GM23248 (cell line): ENCODE data around the gene CCDC149. TPM values are rescaled to one million over a fixed set of nuclear protein-coding genes. Genes with fewer than 3 reads are reported as not detected.

Experiments
- DNase-seq: peaks from one replicate; pipeline ENCODE4 v3.0.0-alpha.2; 2015
- H2AFZ ChIP-seq: fragments of 200-600 bp; sonication (generic); 2 replicates; pipeline ENCODE4 v1.6.1; 2016; ENCODE audit warnings: antibody characterized with exemption
- H3F3A ChIP-seq: fragments of 200-600 bp; sonication (generic); 2 replicates; pipeline ENCODE4 v1.6.1; 2016; ENCODE audit warnings: mild to moderate bottlenecking, antibody characterized with exemption, mixed run types; ENCODE audit not compliant: insufficient read depth
- H3K27ac ChIP-seq: fragments of 200-600 bp; sonication (generic); 2 replicates; pipeline ENCODE4 v1.5.1; 2016; ENCODE audit warnings: mild to moderate bottlenecking
- H3K27me3 ChIP-seq: fragments of 200-600 bp; sonication (generic); replicated peaks from 2 replicates; pipeline ENCODE4 v1.6.1; 2016; ENCODE audit warnings: mild to moderate bottlenecking; ENCODE audit not compliant: insufficient read depth
- H3K36me3 ChIP-seq: fragments of 200-600 bp; sonication (generic); 2 replicates; pipeline ENCODE4 v1.6.1; 2016; ENCODE audit warnings: low read depth, mild to moderate bottlenecking
- H3K4me1 ChIP-seq: fragments of 200-600 bp; sonication (generic); 2 replicates; pipeline ENCODE4 v1.6.1; 2016; ENCODE audit warnings: mild to moderate bottlenecking; ENCODE audit not compliant: insufficient read depth
- H3K4me2 ChIP-seq: fragments of 200-600 bp; sonication (generic); one replicate; pipeline ENCODE4 v1.6.1; 2016; ENCODE audit warnings: mild to moderate bottlenecking; ENCODE audit not compliant: unreplicated experiment
- H3K4me3 ChIP-seq: fragments of 200-600 bp; sonication (generic); 2 replicates; pipeline ENCODE4 v1.5.1; 2016; ENCODE audit warnings: mild to moderate bottlenecking
- H3K79me2 ChIP-seq: fragments of 200-600 bp; sonication (generic); 2 replicates; pipeline ENCODE4 v1.6.1; 2016; ENCODE audit warnings: mild to moderate bottlenecking; ENCODE audit not compliant: insufficient read depth
- H3K9ac ChIP-seq: fragments of 200-600 bp; sonication (generic); 2 replicates; pipeline ENCODE4 v1.6.1; 2016; ENCODE audit warnings: mild to moderate bottlenecking
- H3K9me2 ChIP-seq: fragments of 200-600 bp; sonication (generic); 2 replicates; pipeline ENCODE4 v1.6.1; 2016; ENCODE audit warnings: mixed run types, mild to moderate bottlenecking, moderate library complexity; ENCODE audit not compliant: insufficient read depth
- H3K9me3 ChIP-seq: fragments of 200-600 bp; sonication (generic); one replicate; pipeline ENCODE4 v1.6.1; 2017; ENCODE audit warnings: low read depth
- H4K20me1 ChIP-seq: fragments of 200-600 bp; sonication (generic); 2 replicates; pipeline ENCODE4 v1.6.0; 2016; ENCODE audit not compliant: insufficient read depth
- EZH2 ChIP-seq: fragments of 200-600 bp; sonication (generic); IDR thresholded peaks from 2 replicates; pipeline ENCODE4 v1.6.1; 2018; ENCODE audit warnings: antibody characterized with exemption, mild to moderate bottlenecking; ENCODE audit not compliant: insufficient read depth, poor library complexity, severe bottlenecking
- EZH2phosphoT487 ChIP-seq: fragments of 200-600 bp; sonication (generic); IDR thresholded peaks from 2 replicates; pipeline ENCODE4 v1.6.1; 2018; ENCODE audit warnings: antibody characterized with exemption, moderate library complexity, mild to moderate bottlenecking, low read depth; ENCODE audit not compliant: insufficient read depth
- WGBS, 2 experiments: methylation state at CpG; one replicate each; pipeline ENCODE4 v1.1.6; 2015 to 2017; ENCODE audit warnings: low lambda C conversion rate in 2 of 2, low coverage in 1 of 2; ENCODE audit errors: missing lambda C conversion rate in 2 of 2; 5-methylcytosine and 5-hydroxymethylcytosine counted together
- in situ Hi-C: fragments of 300-500 bp; cut with MboI; formaldehyde crosslinking; loops from 2 replicates; pipeline ENCODE4 v1.15.0; 2020
- polyA plus RNA-seq: library from polyadenylated mRNA; unstranded; fragments of >200 nt; fragmentation: Nextera tagmentation; extraction: Ambion mirVana; gene quantifications from 2 replicates; pipeline ENCODE4 v1.2.1, GENCODE V29; 2016
- total RNA-seq: library from RNA; depleted of rRNA; stranded (reverse); fragments of >200 nt; shearing (Covaris generic); gene quantifications from 2 replicates; pipeline ENCODE4 v1.2.3, GENCODE V29; 2014

Gene CCDC149
- total and polyA plus RNA-seq, 2 experiments from 2014 or later = 6.1 to 9.7 TPM

DNA sequence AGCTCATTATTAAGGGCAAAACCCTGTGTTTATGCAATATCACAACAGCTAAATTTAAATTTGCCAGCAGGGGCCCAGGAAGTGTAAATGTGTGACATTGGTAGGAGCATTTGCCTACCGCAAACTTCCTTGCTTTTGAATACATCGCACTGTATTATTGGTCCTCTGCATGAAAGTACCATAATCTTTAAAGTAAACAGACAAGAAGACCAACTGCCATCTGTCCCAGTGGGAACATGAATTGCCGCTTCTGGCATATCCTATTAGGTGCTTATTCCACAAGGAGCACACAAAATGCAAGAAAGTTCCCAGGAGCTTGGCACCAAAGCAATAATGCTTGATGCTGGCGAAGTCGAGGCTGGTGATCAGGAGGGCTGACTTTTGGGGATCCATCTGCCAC, 66.1 kb downstream of the CCDC149 start:
- Histone ChIP-seq H3K27ac (no peak overlapping the region), H3K9me2 (no peaks in the 10 kb centered on the region), H3K4me3 (no peak overlapping the region), H3K36me3 (no peaks in the 10 kb centered on the region), H3K9me3 (no peaks in the 10 kb centered on the region), H3F3A (peaks cover 17% of the 10 kb centered on the region), H3K79me2 (no peaks in the 10 kb centered on the region), H3K9ac (no peak overlapping the region), H3K4me2 (no peak overlapping the region), H2AFZ (no peak overlapping the region), H4K20me1 (no peaks in the 10 kb centered on the region), H3K27me3 (no peaks in the 10 kb centered on the region), H3K4me1 (peaks cover 20% of the 10 kb centered on the region)
- in situ Hi-C loops = no loop called here
- 94 to 98% methylated on average over 5 of the region's 5 CpGs for WGBS, 2 experiments
- DNase-seq = no peak
- no peak for TF ChIP-seq EZH2phosphoT487
- no peak for TF ChIP-seq EZH2

DNA sequence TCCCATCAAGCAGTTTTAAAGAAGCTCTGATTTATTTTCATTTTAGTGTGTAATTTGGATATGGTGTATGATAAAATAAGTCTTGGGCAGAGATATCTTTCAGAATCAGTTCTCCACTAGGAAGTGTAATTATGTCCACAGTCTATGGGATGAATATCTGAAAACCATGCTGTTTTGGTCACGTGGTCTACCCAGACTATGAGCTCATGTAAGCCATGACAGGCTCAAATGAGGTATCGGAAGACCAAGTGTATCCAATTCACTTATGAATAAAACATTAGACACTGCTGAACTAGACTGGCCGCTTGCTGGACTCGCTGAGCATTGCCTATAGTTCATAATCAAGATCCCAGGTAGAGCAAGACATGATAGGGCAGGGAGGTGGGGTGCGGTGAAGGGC, 66.9 kb downstream of the CCDC149 start:
- H3K27ac ChIP-seq = no peak overlapping the region
- H3K4me1 ChIP-seq = peaks cover 12% of the 10 kb centered on the region
- no peaks in the 10 kb centered on the region for H3K36me3 ChIP-seq
- no peak overlapping the region for H3K4me3 ChIP-seq
- H3K9ac ChIP-seq = no peak overlapping the region
- no peak overlapping the region for H2AFZ ChIP-seq
- TF ChIP-seq EZH2 = no peak
- TF ChIP-seq EZH2phosphoT487 = no peak
- no peaks in the 10 kb centered on the region for H3K27me3 ChIP-seq
- in situ Hi-C loops = no loop called here
- H4K20me1 ChIP-seq = no peaks in the 10 kb centered on the region
- no peaks in the 10 kb centered on the region for H3K9me2 ChIP-seq
- H3K9me3 ChIP-seq = no peaks in the 10 kb centered on the region
- H3K79me2 ChIP-seq = no peaks in the 10 kb centered on the region
- H3K4me2 ChIP-seq = no peak overlapping the region
- no peak for DNase-seq
- H3F3A ChIP-seq = peaks cover 9% of the 10 kb centered on the region; the same call in 1 of the 2 replicates
- WGBS, 2 experiments = 97 to 98% methylated on average over 5 of the region's 5 CpGs

DNA sequence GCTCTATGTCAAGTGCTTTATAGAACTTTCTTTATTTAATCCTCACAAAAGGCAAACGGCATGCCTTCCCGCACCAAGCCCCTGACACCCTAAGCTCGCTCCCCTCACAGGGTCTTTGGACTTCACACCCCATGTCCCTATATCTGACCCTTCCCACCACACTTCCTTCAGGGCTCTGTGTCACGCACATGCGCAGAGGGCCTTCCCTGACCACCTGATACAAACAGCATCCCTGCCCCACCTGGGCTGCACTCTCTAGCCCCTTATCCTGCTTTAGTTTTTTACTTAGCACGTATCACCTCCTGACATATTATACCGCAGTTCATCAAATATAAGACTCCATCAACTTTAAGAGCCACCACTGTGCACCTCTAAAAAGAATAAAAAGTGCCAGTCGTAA, 67.7 kb downstream of the CCDC149 start:
- H3K4me2 ChIP-seq = no peak overlapping the region
- H2AFZ ChIP-seq = no peak overlapping the region
- no peaks in the 10 kb centered on the region for H3K27me3 ChIP-seq
- H3K27ac ChIP-seq = no peak overlapping the region
- H4K20me1 ChIP-seq = no peaks in the 10 kb centered on the region
- H3K36me3 ChIP-seq = 0 out of 2 replicates have a peak, but pooled peaks cover 2% of the 10 kb centered on the region
- no peak overlapping the region for H3K9ac ChIP-seq
- no peak overlapping the region for H3K4me3 ChIP-seq
- in situ Hi-C loops = no loop called here
- H3K4me1 ChIP-seq = peaks cover 5% of the 10 kb centered on the region
- H3K9me2 ChIP-seq = no peaks in the 10 kb centered on the region
- no peak for TF ChIP-seq EZH2
- no peaks in the 10 kb centered on the region for H3K79me2 ChIP-seq
- H3K9me3 ChIP-seq = no peaks in the 10 kb centered on the region
- WGBS, 2 experiments = 97 to 98% methylated on average over 8 of the region's 8 CpGs
- no peak for DNase-seq
- 0 out of 2 replicates have a peak, but pooled peaks cover 2% of the 10 kb centered on the region for H3F3A ChIP-seq

DNA sequence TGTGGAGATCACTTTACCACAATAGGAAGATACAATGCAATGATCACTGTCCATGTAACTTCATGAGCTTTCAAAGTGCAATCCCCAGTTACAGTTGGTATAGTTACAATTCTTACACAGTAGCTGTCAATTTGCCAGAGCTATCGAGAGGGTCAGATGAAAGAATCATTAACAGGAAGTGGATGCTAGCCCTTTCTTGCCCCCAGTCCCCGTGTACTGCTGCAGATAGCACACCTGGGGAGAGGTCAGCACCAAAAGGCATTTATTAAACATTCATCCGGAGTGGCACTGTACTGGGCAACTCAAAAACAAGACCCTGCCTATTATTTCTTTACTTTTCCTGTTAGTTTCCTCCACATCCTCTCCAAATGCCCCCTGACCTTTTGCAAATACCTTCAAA, 69.7 kb downstream of the CCDC149 start:
- no peaks in the 10 kb centered on the region for H3K27me3 ChIP-seq
- DNase-seq = no peak
- no peaks in the 10 kb centered on the region for H3K79me2 ChIP-seq
- H3K9ac ChIP-seq = no peak overlapping the region
- no peaks in the 10 kb centered on the region for H3K9me2 ChIP-seq
- TF ChIP-seq EZH2phosphoT487 (no peak), EZH2 (no peak)
- no peak overlapping the region for H2AFZ ChIP-seq
- no peak overlapping the region for H3K4me2 ChIP-seq
- in situ Hi-C loops = no loop called here
- no peak overlapping the region for H3K4me3 ChIP-seq
- no peaks in the 10 kb centered on the region for H4K20me1 ChIP-seq
- no peaks in the 10 kb centered on the region for H3F3A ChIP-seq
- no peaks in the 10 kb centered on the region for H3K4me1 ChIP-seq
- H3K36me3 ChIP-seq = 0 out of 2 replicates have a peak, but pooled peaks cover 2% of the 10 kb centered on the region
- H3K27ac ChIP-seq = no peak overlapping the region
- 76 to 77% methylated on average over 3 of the region's 3 CpGs for WGBS, 2 experiments
- H3K9me3 ChIP-seq = no peaks in the 10 kb centered on the region

GRCh38 chr4:24842356-24842755, 70.5 kb downstream of the CCDC149 start:
- 0 out of 2 replicates have a peak, but pooled peaks cover 2% of the 10 kb centered on the region for H3K36me3 ChIP-seq
- H3K4me1 ChIP-seq = no peaks in the 10 kb centered on the region
- H3K9me2 ChIP-seq = no peaks in the 10 kb centered on the region
- no peak overlapping the region for H3K9ac ChIP-seq
- no peak overlapping the region for H2AFZ ChIP-seq
- in situ Hi-C loops = no loop called here
- no peak overlapping the region for H3K27ac ChIP-seq
- WGBS, 2 experiments = 93 to 94% methylated on average over 9 of the region's 9 CpGs
- no peak overlapping the region for H3K4me2 ChIP-seq
- no peaks in the 10 kb centered on the region for H3K79me2 ChIP-seq
- no peak for DNase-seq
- no peak overlapping the region for H3K4me3 ChIP-seq
- no peak for TF ChIP-seq EZH2phosphoT487
- TF ChIP-seq EZH2 = no peak
- no peaks in the 10 kb centered on the region for H4K20me1 ChIP-seq
- H3F3A ChIP-seq = no peaks in the 10 kb centered on the region
- no peaks in the 10 kb centered on the region for H3K27me3 ChIP-seq
- H3K9me3 ChIP-seq = no peaks in the 10 kb centered on the region
